HEK293 (cell line): ENCODE data around the gene GMPPA.

Experiments
- GLIS2 ChIP-seq: fragments of 450-650 bp; formaldehyde crosslinking; IDR thresholded peaks from 2 replicates; pipeline ENCODE4 v1.5.1; 2016; ENCODE audit warnings: missing biosample characterization, missing genetic modification characterization
- HOXD13 ChIP-seq: sonication (generic); formaldehyde crosslinking; IDR thresholded peaks from 2 replicates; pipeline ENCODE4 v1.8.0; 2022; ENCODE audit warnings: missing genetic modification reagents, borderline replicate concordance
- KLF10 ChIP-seq: fragments of 450-650 bp; IDR thresholded peaks from 2 replicates; pipeline ENCODE4 v1.5.1; 2018; ENCODE audit warnings: missing biosample characterization, mild to moderate bottlenecking, missing genetic modification characterization
- KLF9 ChIP-seq: fragments of 450-650 bp; formaldehyde crosslinking; IDR thresholded peaks from 2 replicates; pipeline ENCODE4 v1.5.1; 2016; ENCODE audit warnings: missing biosample characterization, missing genetic modification characterization, low read depth
- SP3 ChIP-seq: fragments of 450-650 bp; formaldehyde crosslinking; IDR thresholded peaks from 2 replicates; pipeline ENCODE4 v1.5.1; 2016; ENCODE audit warnings: missing biosample characterization, missing genetic modification characterization
- SP7 ChIP-seq: fragments of 450-650 bp; formaldehyde crosslinking; IDR thresholded peaks from 2 replicates; pipeline ENCODE4 v1.5.1; 2016; ENCODE audit warnings: missing biosample characterization, missing genetic modification characterization
- WT1 ChIP-seq: fragments of 450-650 bp; formaldehyde crosslinking; IDR thresholded peaks from 2 replicates; pipeline ENCODE4 v1.5.1; 2016; ENCODE audit warnings: missing biosample characterization, missing genetic modification characterization
- YY1 ChIP-seq: fragments of 450-650 bp; formaldehyde crosslinking; IDR thresholded peaks from 2 replicates; pipeline ENCODE4 v1.5.1; 2018; ENCODE audit warnings: missing biosample characterization, missing genetic modification characterization
- ZBTB1 ChIP-seq: fragments of 450-650 bp; formaldehyde crosslinking; IDR thresholded peaks from 2 replicates; pipeline ENCODE4 v1.5.1; 2016; ENCODE audit warnings: missing biosample characterization, missing genetic modification characterization
- ZNF133 ChIP-seq: fragments of 450-650 bp; formaldehyde crosslinking; IDR thresholded peaks from 2 replicates; pipeline ENCODE4 v1.5.1; 2016; ENCODE audit warnings: missing biosample characterization, missing genetic modification characterization
- ZNF175 ChIP-seq: fragments of 450-650 bp; formaldehyde crosslinking; IDR thresholded peaks from 2 replicates; pipeline ENCODE4 v1.5.1; 2016; ENCODE audit warnings: missing biosample characterization, missing genetic modification characterization
- ZNF211 ChIP-seq: fragments of 450-650 bp; formaldehyde crosslinking; IDR thresholded peaks from 2 replicates; pipeline ENCODE4 v1.5.1; 2016; ENCODE audit warnings: low read depth, missing biosample characterization, missing genetic modification characterization
- ZNF404 ChIP-seq: fragments of 450-650 bp; formaldehyde crosslinking; IDR thresholded peaks from 2 replicates; pipeline ENCODE4 v1.5.1; 2017; ENCODE audit warnings: missing biosample characterization, missing genetic modification characterization
- ZNF423 ChIP-seq: fragments of 450-650 bp; formaldehyde crosslinking; IDR thresholded peaks from 2 replicates; pipeline ENCODE4 v1.5.1; 2016; ENCODE audit warnings: missing biosample characterization, missing genetic modification characterization
- ZNF510 ChIP-seq: fragments of 450-650 bp; formaldehyde crosslinking; IDR thresholded peaks from 2 replicates; pipeline ENCODE4 v1.5.1; 2018; ENCODE audit warnings: mild to moderate bottlenecking, missing genetic modification characterization, missing biosample characterization; ENCODE audit not compliant: insufficient replicate concordance
- ZNF530 ChIP-seq: fragments of 450-650 bp; formaldehyde crosslinking; IDR thresholded peaks from 2 replicates; pipeline ENCODE4 v1.5.1; 2016; ENCODE audit warnings: low read depth, missing biosample characterization, missing genetic modification characterization
- ZNF544 ChIP-seq: fragments of 450-650 bp; formaldehyde crosslinking; IDR thresholded peaks from 2 replicates; pipeline ENCODE4 v1.5.0; 2017; ENCODE audit warnings: missing biosample characterization, missing genetic modification characterization
- ZNF548 ChIP-seq: fragments of 450-650 bp; formaldehyde crosslinking; IDR thresholded peaks from 2 replicates; pipeline ENCODE4 v1.5.1; 2016; ENCODE audit warnings: missing biosample characterization, missing genetic modification characterization
- ZNF555 ChIP-seq: fragments of 450-650 bp; formaldehyde crosslinking; conservative IDR thresholded peaks from 2 replicates; pipeline ENCODE4 v1.5.1; 2017; ENCODE audit warnings: missing biosample characterization, mild to moderate bottlenecking, missing genetic modification characterization, inconsistent platforms
- ZNF768 ChIP-seq: fragments of 450-650 bp; formaldehyde crosslinking; IDR thresholded peaks from 2 replicates; pipeline ENCODE4 v1.5.1; 2018; ENCODE audit warnings: missing biosample characterization, mild to moderate bottlenecking, missing genetic modification characterization
- ZNF785 ChIP-seq: fragments of 450-650 bp; formaldehyde crosslinking; IDR thresholded peaks from 2 replicates; pipeline ENCODE4 v1.5.1; 2016; ENCODE audit warnings: missing biosample characterization, missing genetic modification characterization
- ZNF791 ChIP-seq: fragments of 450-650 bp; formaldehyde crosslinking; IDR thresholded peaks from 2 replicates; pipeline ENCODE4 v1.5.1; 2016; ENCODE audit warnings: missing biosample characterization, missing genetic modification characterization
- TF ChIP-seq, protein P1 (sequence below): fragments of 450-650 bp; formaldehyde crosslinking; IDR thresholded peaks from 2 replicates; pipeline ENCODE4 v1.5.1; 2016; ENCODE audit warnings: missing biosample characterization, missing genetic modification characterization
- TF ChIP-seq, protein P2 (sequence below): fragments of 450-650 bp; formaldehyde crosslinking; IDR thresholded peaks from 2 replicates; pipeline ENCODE4 v1.5.1; 2016; ENCODE audit warnings: missing biosample characterization, missing genetic modification characterization
- TF ChIP-seq, protein P3 (sequence below): fragments of 450-650 bp; formaldehyde crosslinking; IDR thresholded peaks from 2 replicates; pipeline ENCODE4 v1.5.1; 2016; ENCODE audit warnings: missing biosample characterization, missing genetic modification characterization
- TF ChIP-seq, protein P4 (sequence below): fragments of 450-650 bp; formaldehyde crosslinking; IDR thresholded peaks from 2 replicates; pipeline ENCODE4 v1.5.1; 2016; ENCODE audit warnings: missing biosample characterization, missing genetic modification characterization
- TF ChIP-seq, protein P5 (sequence below): fragments of 450-650 bp; formaldehyde crosslinking; IDR thresholded peaks from 2 replicates; pipeline ENCODE4 v1.5.0; 2017; ENCODE audit warnings: missing biosample characterization, missing genetic modification characterization, borderline replicate concordance

GMPPA gene

DNA sequence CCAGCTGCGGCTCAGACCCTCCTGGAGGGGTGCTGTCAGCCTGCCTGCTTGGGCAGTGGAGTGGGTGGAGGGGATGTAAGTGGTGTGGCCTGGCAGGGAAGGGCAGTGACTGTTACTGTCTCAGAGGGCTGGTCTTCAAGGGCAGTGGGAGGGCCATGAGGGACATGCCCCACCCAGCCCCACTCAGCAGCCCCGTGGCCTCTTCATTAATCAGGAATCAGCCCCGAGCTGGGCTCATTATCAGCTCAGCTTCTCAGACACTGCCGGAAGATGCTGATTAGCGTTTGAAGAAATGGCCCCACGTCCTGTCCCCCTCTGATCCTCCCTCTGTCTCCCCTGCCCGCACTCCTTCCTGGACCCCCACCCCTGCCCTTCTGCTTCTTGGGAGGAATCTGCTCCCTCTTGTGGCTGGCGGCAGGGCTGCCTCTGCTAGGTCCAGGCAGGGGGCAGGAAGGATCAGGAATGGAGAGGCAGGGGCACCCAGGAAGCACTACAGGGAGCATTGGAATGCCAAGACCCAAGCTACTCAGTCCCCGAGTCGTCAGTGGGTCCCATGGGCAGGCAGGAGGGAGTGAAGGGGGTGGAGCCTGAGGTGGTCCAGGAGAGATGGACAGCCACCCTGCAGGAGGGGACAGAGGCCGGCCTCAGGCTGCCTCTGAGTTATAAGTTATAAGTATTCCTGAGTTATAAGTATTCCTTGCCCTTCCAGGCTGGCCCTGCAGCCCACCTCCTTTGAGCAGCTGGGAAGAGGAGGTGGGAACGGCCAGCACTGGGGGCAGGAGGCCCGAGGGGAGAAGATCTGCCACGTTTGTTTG is 22.6 kb downstream of the GMPPA start (continued):
- TF ChIP-seq, protein P1, sequence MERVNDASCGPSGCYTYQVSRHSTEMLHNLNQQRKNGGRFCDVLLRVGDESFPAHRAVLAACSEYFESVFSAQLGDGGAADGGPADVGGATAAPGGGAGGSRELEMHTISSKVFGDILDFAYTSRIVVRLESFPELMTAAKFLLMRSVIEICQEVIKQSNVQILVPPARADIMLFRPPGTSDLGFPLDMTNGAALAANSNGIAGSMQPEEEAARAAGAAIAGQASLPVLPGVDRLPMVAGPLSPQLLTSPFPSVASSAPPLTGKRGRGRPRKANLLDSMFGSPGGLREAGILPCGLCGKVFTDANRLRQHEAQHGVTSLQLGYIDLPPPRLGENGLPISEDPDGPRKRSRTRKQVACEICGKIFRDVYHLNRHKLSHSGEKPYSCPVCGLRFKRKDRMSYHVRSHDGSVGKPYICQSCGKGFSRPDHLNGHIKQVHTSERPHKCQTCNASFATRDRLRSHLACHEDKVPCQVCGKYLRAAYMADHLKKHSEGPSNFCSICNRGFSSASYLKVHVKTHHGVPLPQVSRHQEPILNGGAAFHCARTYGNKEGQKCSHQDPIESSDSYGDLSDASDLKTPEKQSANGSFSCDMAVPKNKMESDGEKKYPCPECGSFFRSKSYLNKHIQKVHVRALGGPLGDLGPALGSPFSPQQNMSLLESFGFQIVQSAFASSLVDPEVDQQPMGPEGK (tag by site-specific recombination) = peak; percentile 44
- TF ChIP-seq, protein P2, sequence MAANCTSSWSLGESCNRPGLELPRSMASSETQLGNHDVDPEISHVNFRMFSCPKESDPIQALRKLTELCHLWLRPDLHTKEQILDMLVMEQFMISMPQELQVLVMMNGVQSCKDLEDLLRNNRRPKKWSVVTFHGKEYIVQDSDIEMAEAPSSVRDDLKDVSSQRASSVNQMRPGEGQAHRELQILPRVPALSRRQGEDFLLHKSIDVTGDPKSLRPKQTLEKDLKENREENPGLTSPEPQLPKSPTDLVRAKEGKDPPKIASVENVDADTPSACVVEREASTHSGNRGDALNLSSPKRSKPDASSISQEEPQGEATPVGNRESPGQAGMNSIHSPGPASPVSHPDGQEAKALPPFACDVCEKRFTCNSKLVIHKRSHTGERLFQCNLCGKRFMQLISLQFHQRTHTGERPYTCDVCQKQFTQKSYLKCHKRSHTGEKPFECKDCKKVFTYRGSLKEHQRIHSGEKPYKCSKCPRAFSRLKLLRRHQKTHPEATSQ (tag by site-specific recombination) = no peak
- TF ChIP-seq HOXD13 = no peak
- TF ChIP-seq ZNF423 = 0 out of 2 replicates have a peak, but pooled peaks have one; percentile 23
- TF ChIP-seq KLF9 (tag by site-specific recombination) = no peak
- TF ChIP-seq KLF10 (tag by site-specific recombination) = no peak
- no peak for TF ChIP-seq ZNF530 (tag by site-specific recombination)
- TF ChIP-seq, protein P3, sequence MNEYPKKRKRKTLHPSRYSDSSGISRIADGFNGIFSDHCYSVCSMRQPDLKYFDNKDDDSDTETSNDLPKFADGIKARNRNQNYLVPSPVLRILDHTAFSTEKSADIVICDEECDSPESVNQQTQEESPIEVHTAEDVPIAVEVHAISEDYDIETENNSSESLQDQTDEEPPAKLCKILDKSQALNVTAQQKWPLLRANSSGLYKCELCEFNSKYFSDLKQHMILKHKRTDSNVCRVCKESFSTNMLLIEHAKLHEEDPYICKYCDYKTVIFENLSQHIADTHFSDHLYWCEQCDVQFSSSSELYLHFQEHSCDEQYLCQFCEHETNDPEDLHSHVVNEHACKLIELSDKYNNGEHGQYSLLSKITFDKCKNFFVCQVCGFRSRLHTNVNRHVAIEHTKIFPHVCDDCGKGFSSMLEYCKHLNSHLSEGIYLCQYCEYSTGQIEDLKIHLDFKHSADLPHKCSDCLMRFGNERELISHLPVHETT (tag by site-specific recombination) = no peak
- no peak for TF ChIP-seq ZNF791 (tag by site-specific recombination)
- no peak for TF ChIP-seq ZNF211 (tag by site-specific recombination)
- no peak for TF ChIP-seq ZNF548 (tag by site-specific recombination)
- no peak for TF ChIP-seq SP7 (tag by site-specific recombination)
- no peak for TF ChIP-seq ZNF133 (tag by site-specific recombination)
- TF ChIP-seq ZNF785 (tag by site-specific recombination) = no peak
- no peak for TF ChIP-seq ZNF175 (tag by site-specific recombination)
- no peak for TF ChIP-seq ZNF404 (tag by site-specific recombination)
- no peak for TF ChIP-seq ZNF544 (tag by site-specific recombination)
- no peak for TF ChIP-seq ZNF768 (tag by site-specific recombination)
- TF ChIP-seq ZNF510 (tag by site-specific recombination) = no peak
- TF ChIP-seq ZNF555 (tag by site-specific recombination) = no peak
- TF ChIP-seq, protein P4, sequence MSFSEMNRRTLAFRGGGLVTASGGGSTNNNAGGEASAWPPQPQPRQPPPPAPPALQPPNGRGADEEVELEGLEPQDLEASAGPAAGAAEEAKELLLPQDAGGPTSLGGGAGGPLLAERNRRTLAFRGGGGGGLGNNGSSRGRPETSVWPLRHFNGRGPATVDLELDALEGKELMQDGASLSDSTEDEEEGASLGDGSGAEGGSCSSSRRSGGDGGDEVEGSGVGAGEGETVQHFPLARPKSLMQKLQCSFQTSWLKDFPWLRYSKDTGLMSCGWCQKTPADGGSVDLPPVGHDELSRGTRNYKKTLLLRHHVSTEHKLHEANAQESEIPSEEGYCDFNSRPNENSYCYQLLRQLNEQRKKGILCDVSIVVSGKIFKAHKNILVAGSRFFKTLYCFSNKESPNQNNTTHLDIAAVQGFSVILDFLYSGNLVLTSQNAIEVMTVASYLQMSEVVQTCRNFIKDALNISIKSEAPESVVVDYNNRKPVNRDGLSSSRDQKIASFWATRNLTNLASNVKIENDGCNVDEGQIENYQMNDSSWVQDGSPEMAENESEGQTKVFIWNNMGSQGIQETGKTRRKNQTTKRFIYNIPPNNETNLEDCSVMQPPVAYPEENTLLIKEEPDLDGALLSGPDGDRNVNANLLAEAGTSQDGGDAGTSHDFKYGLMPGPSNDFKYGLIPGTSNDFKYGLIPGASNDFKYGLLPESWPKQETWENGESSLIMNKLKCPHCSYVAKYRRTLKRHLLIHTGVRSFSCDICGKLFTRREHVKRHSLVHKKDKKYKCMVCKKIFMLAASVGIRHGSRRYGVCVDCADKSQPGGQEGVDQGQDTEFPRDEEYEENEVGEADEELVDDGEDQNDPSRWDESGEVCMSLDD = no peak
- TF ChIP-seq YY1 = no peak
- TF ChIP-seq SP3 (tag by site-specific recombination) = peak; percentile 50; the same call in 1 of the 2 replicates
- TF ChIP-seq, protein P5, sequence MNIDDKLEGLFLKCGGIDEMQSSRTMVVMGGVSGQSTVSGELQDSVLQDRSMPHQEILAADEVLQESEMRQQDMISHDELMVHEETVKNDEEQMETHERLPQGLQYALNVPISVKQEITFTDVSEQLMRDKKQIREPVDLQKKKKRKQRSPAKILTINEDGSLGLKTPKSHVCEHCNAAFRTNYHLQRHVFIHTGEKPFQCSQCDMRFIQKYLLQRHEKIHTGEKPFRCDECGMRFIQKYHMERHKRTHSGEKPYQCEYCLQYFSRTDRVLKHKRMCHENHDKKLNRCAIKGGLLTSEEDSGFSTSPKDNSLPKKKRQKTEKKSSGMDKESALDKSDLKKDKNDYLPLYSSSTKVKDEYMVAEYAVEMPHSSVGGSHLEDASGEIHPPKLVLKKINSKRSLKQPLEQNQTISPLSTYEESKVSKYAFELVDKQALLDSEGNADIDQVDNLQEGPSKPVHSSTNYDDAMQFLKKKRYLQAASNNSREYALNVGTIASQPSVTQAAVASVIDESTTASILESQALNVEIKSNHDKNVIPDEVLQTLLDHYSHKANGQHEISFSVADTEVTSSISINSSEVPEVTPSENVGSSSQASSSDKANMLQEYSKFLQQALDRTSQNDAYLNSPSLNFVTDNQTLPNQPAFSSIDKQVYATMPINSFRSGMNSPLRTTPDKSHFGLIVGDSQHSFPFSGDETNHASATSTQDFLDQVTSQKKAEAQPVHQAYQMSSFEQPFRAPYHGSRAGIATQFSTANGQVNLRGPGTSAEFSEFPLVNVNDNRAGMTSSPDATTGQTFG (tag by site-specific recombination) = no peak
- no peak for TF ChIP-seq ZBTB1 (tag by site-specific recombination)
- peak; percentile 73 for TF ChIP-seq GLIS2
- TF ChIP-seq WT1 (tag by site-specific recombination) = no peak
